ENCODE measurements around the gene B3GAT2. TPM values are rescaled to one million over a fixed set of nuclear protein-coding genes. Genes with fewer than 3 reads are reported as not detected.

B3GAT2 gene
- total RNA-seq, 5 donors from 2014 or later (not counting 1 experiment from before 2014, with no cell fraction given): not detected

GRCh38 chr6:70864401-70864800, 92.5 kb downstream of the B3GAT2 start:
- Mint-ChIP-seq H3K27me3 (peaks cover 0 to 4% of the 10 kb centered on the region in 2 donors), H3K4me3 (no peak overlapping the region), H3K4me1 (peaks cover 0 to 3% (median 0%) of the 10 kb centered on the region in 3 donors), H3K9me3 (peaks cover 0 to 4% (median 4%) of the 10 kb centered on the region in 3 donors), H3K27ac (no peak overlapping the region), H3K36me3 (peaks cover 23% of the 10 kb centered on the region)
- ATAC-seq (replicated peaks in 1 of 4) (no peak), DNase-seq (no peak)
- peaks cover 0 to 7% of the 10 kb centered on the region in 2 donors for H3K36me3 ChIP-seq (ENCODE audit: control insufficient read depth in 2 of 2, extremely low read depth in 1 of 2, insufficient read depth in 1 of 2, low read length in 1 of 2)
- no peaks in the 10 kb centered on the region for H3K9me3 ChIP-seq
- POLR2A ChIA-PET: no interaction called here
- 100% methylated on average over 1 of the region's 3 CpGs for WGBS (ENCODE audit: insufficient coverage)
- CTCF ChIA-PET: interaction anchor here in 1 of 2 donors (0.6 kb wide), 1 partner anchor 326 kb away, joined by 3 read pairs; no protein-coding TSS in a partner anchor
- H3K27ac ChIP-seq (ENCODE audit: low read length): no peak overlapping the region
- H3K27me3 ChIP-seq (replicated peaks in 1 of 2; ENCODE audit: control insufficient read depth in 2 of 2, extremely low read depth in 1 of 2, insufficient read depth in 2 of 2, low read length in 1 of 2): no peaks in the 10 kb centered on the region
- no peak overlapping the region for H3K4me3 ChIP-seq (ENCODE audit: control insufficient read depth in 1 of 2, extremely low read depth in 1 of 2, low read length in 1 of 2)
- H3K4me1 ChIP-seq (ENCODE audit: control insufficient read depth in 1 of 2, extremely low read depth in 1 of 2, insufficient read depth in 2 of 2, low read length in 2 of 2): no peaks in the 10 kb centered on the region

- peaks cover 0 to 4% (median 4%) of the 10 kb centered on the region in 3 donors for H3K9me3 Mint-ChIP-seq
- no peak overlapping the region for H3K4me3 Mint-ChIP-seq
- peaks cover 30% of the 10 kb centered on the region for H3K36me3 Mint-ChIP-seq
- H3K4me1 Mint-ChIP-seq: peaks cover 0 to 3% (median 0%) of the 10 kb centered on the region in 3 donors
- no peak for DNase-seq
- Histone ChIP-seq H3K36me3 (ENCODE audit: control insufficient read depth in 2 of 2, extremely low read depth in 1 of 2, insufficient read depth in 1 of 2, low read length in 1 of 2) (peaks cover 0 to 9% of the 10 kb centered on the region in 2 donors), H3K9me3 (no peaks in the 10 kb centered on the region), H3K27ac (ENCODE audit: low read length) (no peak overlapping the region), H3K27me3 (replicated peaks in 1 of 2; ENCODE audit: control insufficient read depth in 2 of 2, extremely low read depth in 1 of 2, insufficient read depth in 2 of 2, low read length in 1 of 2) (no peaks in the 10 kb centered on the region), H3K4me3 (ENCODE audit: control insufficient read depth in 1 of 2, extremely low read depth in 1 of 2, low read length in 1 of 2) (no peak overlapping the region), H3K4me1 (ENCODE audit: control insufficient read depth in 1 of 2, extremely low read depth in 1 of 2, insufficient read depth in 2 of 2, low read length in 2 of 2) (no peaks in the 10 kb centered on the region)
- no CpG with 5 or more reads among the region's 3 CpGs for WGBS (ENCODE audit: insufficient coverage)
- no peak for ATAC-seq (replicated peaks in 1 of 4)
- no peak overlapping the region for H3K27ac Mint-ChIP-seq
- CTCF ChIA-PET: no interaction called here
- POLR2A ChIA-PET: no interaction called here
- no peaks in the 10 kb centered on the region for H3K27me3 Mint-ChIP-seq
Measured at GRCh38 chr6:70863343-70863742, 93.5 kb downstream of the B3GAT2 start.

GRCh38 chr6:70860920-70861319, 95.9 kb downstream of the B3GAT2 start:
- ATAC-seq (replicated peaks in 1 of 4) (no peak), DNase-seq (no peak)
- no CpG with 5 or more reads among the region's 1 CpG for WGBS (ENCODE audit: insufficient coverage)
- no peak overlapping the region for H3K27ac ChIP-seq (ENCODE audit: low read length)
- no peaks in the 10 kb centered on the region for H3K9me3 ChIP-seq
- POLR2A ChIA-PET: no interaction called here
- Mint-ChIP-seq H3K27me3 (no peaks in the 10 kb centered on the region), H3K9me3 (no peaks in the 10 kb centered on the region), H3K36me3 (peaks cover 30% of the 10 kb centered on the region), H3K4me3 (no peak overlapping the region), H3K4me1 (peaks cover 0 to 3% (median 0%) of the 10 kb centered on the region in 3 donors), H3K27ac (no peak overlapping the region)
- no peaks in the 10 kb centered on the region for H3K4me1 ChIP-seq (ENCODE audit: control insufficient read depth in 1 of 2, extremely low read depth in 1 of 2, insufficient read depth in 2 of 2, low read length in 2 of 2)
- no peak overlapping the region for H3K4me3 ChIP-seq (ENCODE audit: control insufficient read depth in 1 of 2, extremely low read depth in 1 of 2, low read length in 1 of 2)
- peaks cover 4 to 15% of the 10 kb centered on the region in 2 donors for H3K36me3 ChIP-seq (ENCODE audit: control insufficient read depth in 2 of 2, extremely low read depth in 1 of 2, insufficient read depth in 1 of 2, low read length in 1 of 2)
- H3K27me3 ChIP-seq (replicated peaks in 1 of 2; ENCODE audit: control insufficient read depth in 2 of 2, extremely low read depth in 1 of 2, insufficient read depth in 2 of 2, low read length in 1 of 2): no peaks in the 10 kb centered on the region
- CTCF ChIA-PET: no interaction called here

- Histone ChIP-seq H3K9me3 (no peaks in the 10 kb centered on the region), H3K36me3 (ENCODE audit: control insufficient read depth in 2 of 2, extremely low read depth in 1 of 2, insufficient read depth in 1 of 2, low read length in 1 of 2) (peaks cover 4 to 19% of the 10 kb centered on the region in 2 donors), H3K4me3 (ENCODE audit: control insufficient read depth in 1 of 2, extremely low read depth in 1 of 2, low read length in 1 of 2) (no peak overlapping the region), H3K4me1 (ENCODE audit: control insufficient read depth in 1 of 2, extremely low read depth in 1 of 2, insufficient read depth in 2 of 2, low read length in 2 of 2) (no peaks in the 10 kb centered on the region), H3K27ac (ENCODE audit: low read length) (no peak overlapping the region), H3K27me3 (replicated peaks in 1 of 2; ENCODE audit: control insufficient read depth in 2 of 2, extremely low read depth in 1 of 2, insufficient read depth in 2 of 2, low read length in 1 of 2) (no peaks in the 10 kb centered on the region)
- ChIA-PET CTCF (no interaction called here), POLR2A (no interaction called here)
- Mint-ChIP-seq H3K36me3 (peaks cover 34% of the 10 kb centered on the region), H3K27me3 (no peaks in the 10 kb centered on the region), H3K27ac (no peak overlapping the region), H3K4me1 (peaks cover 0 to 3% (median 0%) of the 10 kb centered on the region in 3 donors), H3K4me3 (no peak overlapping the region), H3K9me3 (no peaks in the 10 kb centered on the region)
- WGBS (ENCODE audit: insufficient coverage): no CpG with 5 or more reads among the region's 1 CpG
- ATAC-seq (replicated peaks in 1 of 4) (no peak), DNase-seq (no peak)
Measured at GRCh38 chr6:70860045-70860444, 96.8 kb downstream of the B3GAT2 start.

GRCh38 chr6:70857387-70858077, 99.3 kb downstream of the B3GAT2 start:
- POLR2A ChIA-PET: interaction anchor here (0.5 to 0.6 kb wide), 4 partner anchors 58 to 935 kb away, joined by 3 to 12 read pairs (median 7); no protein-coding TSS in a partner anchor
- H3K27ac ChIP-seq (ENCODE audit: low read length): no peak overlapping the region
- Mint-ChIP-seq H3K4me1 (no peaks in the 10 kb centered on the region), H3K9me3 (no peaks in the 10 kb centered on the region), H3K4me3 (no peak overlapping the region), H3K27ac (no peak overlapping the region), H3K27me3 (no peaks in the 10 kb centered on the region), H3K36me3 (peaks cover 46% of the 10 kb centered on the region)
- WGBS (ENCODE audit: insufficient coverage): no CpG with 5 or more reads among the region's 5 CpGs
- H3K27me3 ChIP-seq (replicated peaks in 1 of 2; ENCODE audit: control insufficient read depth in 2 of 2, extremely low read depth in 1 of 2, insufficient read depth in 2 of 2, low read length in 1 of 2): no peaks in the 10 kb centered on the region
- H3K4me1 ChIP-seq (ENCODE audit: control insufficient read depth in 1 of 2, extremely low read depth in 1 of 2, insufficient read depth in 2 of 2, low read length in 2 of 2): no peaks in the 10 kb centered on the region
- no peak overlapping the region for H3K4me3 ChIP-seq (ENCODE audit: control insufficient read depth in 1 of 2, extremely low read depth in 1 of 2, low read length in 1 of 2)
- H3K36me3 ChIP-seq (ENCODE audit: control insufficient read depth in 2 of 2, extremely low read depth in 1 of 2, insufficient read depth in 1 of 2, low read length in 1 of 2): peaks cover 4 to 24% of the 10 kb centered on the region in 2 donors
- ATAC-seq (replicated peaks in 1 of 4): no peak
- CTCF ChIA-PET: interaction anchor here (0.6 to 1.1 kb wide), 5 partner anchors 26 to 180 kb away, joined by 3 to 9 read pairs (median 3); no protein-coding TSS in a partner anchor
- DNase-seq: no peak
- no peaks in the 10 kb centered on the region for H3K9me3 ChIP-seq

DNA sequence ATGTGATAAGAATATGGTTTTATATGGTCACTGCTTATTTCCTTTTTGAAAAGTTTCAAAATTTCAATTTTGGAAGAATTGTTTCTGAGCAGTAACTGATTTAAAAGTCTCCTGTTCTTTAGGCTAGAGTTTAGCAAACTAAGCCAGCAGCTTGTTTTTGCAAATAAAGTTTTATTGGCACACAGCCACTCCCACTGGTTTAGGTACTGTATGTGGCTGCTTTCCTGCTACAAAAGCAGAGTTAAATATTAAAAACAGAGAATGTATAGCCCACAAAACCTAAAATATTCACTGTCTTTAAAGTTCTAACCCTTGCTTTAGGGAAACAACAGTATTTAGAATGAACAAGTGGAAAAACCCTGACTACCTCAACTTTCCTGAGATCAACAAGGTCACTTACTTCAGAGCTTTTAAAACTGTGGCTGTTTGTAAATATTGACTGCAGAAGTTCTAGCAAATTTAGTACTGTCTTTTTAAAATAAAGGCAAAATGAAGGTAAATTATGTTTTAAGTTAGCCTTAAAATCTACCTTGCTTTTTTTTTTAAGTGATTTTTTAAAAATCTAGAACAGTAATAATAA, 104.1 kb downstream of the B3GAT2 start:
- Mint-ChIP-seq H3K27me3 (no peaks in the 10 kb centered on the region), H3K9me3 (no peaks in the 10 kb centered on the region), H3K4me1 (peaks cover 0 to 5% (median 4%) of the 10 kb centered on the region in 3 donors), H3K4me3 (no peak overlapping the region), H3K27ac (no peak overlapping the region), H3K36me3 (peaks cover 20% of the 10 kb centered on the region)
- ChIA-PET CTCF (no interaction called here), POLR2A (no interaction called here)
- no peak overlapping the region for H3K4me3 ChIP-seq (ENCODE audit: control insufficient read depth in 1 of 2, extremely low read depth in 1 of 2, low read length in 1 of 2)
- H3K36me3 ChIP-seq (ENCODE audit: control insufficient read depth in 2 of 2, extremely low read depth in 1 of 2, insufficient read depth in 1 of 2, low read length in 1 of 2): peaks cover under 1 to 11% of the 10 kb centered on the region in 2 donors
- no peak for DNase-seq
- no peaks in the 10 kb centered on the region for H3K27me3 ChIP-seq (replicated peaks in 1 of 2; ENCODE audit: control insufficient read depth in 2 of 2, extremely low read depth in 1 of 2, insufficient read depth in 2 of 2, low read length in 1 of 2)
- no peak overlapping the region for H3K27ac ChIP-seq (ENCODE audit: low read length)
- H3K9me3 ChIP-seq: no peaks in the 10 kb centered on the region
- H3K4me1 ChIP-seq (ENCODE audit: control insufficient read depth in 1 of 2, extremely low read depth in 1 of 2, insufficient read depth in 2 of 2, low read length in 2 of 2): no peaks in the 10 kb centered on the region
- no peak for ATAC-seq (replicated peaks in 1 of 4)

Data from T-cell (primary cell).